Progenitor cell of endocrine pancreas (in vitro differentiated cells): ENCODE measurements around the gene KCNMB2. TPM values are rescaled to one million over a fixed set of nuclear protein-coding genes. Genes with fewer than 3 reads are reported as not detected.

Source experiments
- DNase-seq: peaks from one replicate; pipeline ENCODE4 v3.0.0; 2021; ENCODE audit warnings: low spot score; ENCODE audit not compliant: unreplicated experiment
- H3K27ac Mint-ChIP-seq: 2 replicates; pipeline ENCODE4 v1.8.0; 2021; ENCODE audit warnings: mild to moderate bottlenecking, moderate library complexity, mixed read lengths
- H3K27me3 Mint-ChIP-seq: 2 replicates; pipeline ENCODE4 v1.8.0; 2021; ENCODE audit warnings: mixed read lengths
- H3K36me3 Mint-ChIP-seq: 2 replicates; pipeline ENCODE4 v1.8.0; 2022; ENCODE audit warnings: mixed read lengths; ENCODE audit not compliant: insufficient read depth
- H3K4me1 Mint-ChIP-seq: 2 replicates; pipeline ENCODE4 v1.8.0; 2021; ENCODE audit warnings: low read depth, mixed read lengths
- H3K4me3 Mint-ChIP-seq: 2 replicates; pipeline ENCODE4 v1.8.0; 2021; ENCODE audit warnings: low read depth, mild to moderate bottlenecking, moderate library complexity, mixed read lengths
- H3K9me3 Mint-ChIP-seq: 2 replicates; pipeline ENCODE4 v1.8.0; 2021; ENCODE audit warnings: low read depth, mixed read lengths
- CTCF ChIP-seq: fragments of 200-600 bp; sonication (generic); IDR thresholded peaks from one replicate; pipeline ENCODE4 v1.5.0; 2021; ENCODE audit warnings: antibody characterized with exemption, mild to moderate bottlenecking; ENCODE audit not compliant: unreplicated experiment
- total RNA-seq: library from RNA; stranded (reverse); gene quantifications from 2 replicates; pipeline ENCODE4 v1.2.1, GENCODE V29; 2021

KCNMB2 gene
- total RNA-seq, 1 donor from 2014 or later, result not detected

- no peak overlapping the region for H3K4me3 Mint-ChIP-seq
These were observed 270.4 kb downstream of the KCNMB2 start for GRCh38 chr3:178806651-178807050.

GRCh38 chr3:178807694-178808093 lies 271.5 kb downstream of the KCNMB2 start:
- Mint-ChIP-seq H3K9me3 (no peaks in the 10 kb centered on the region), H3K27ac (no peak overlapping the region), H3K4me1 (no peaks in the 10 kb centered on the region), H3K4me3 (no peak overlapping the region), H3K27me3 (no peaks in the 10 kb centered on the region), H3K36me3 (no peaks in the 10 kb centered on the region)
- no peak for TF ChIP-seq CTCF
- DNase-seq, result no peak

More at GRCh38 chr3:178806651-178807050, 270.4 kb downstream of the KCNMB2 start:
- H3K36me3 Mint-ChIP-seq, result no peaks in the 10 kb centered on the region
- H3K4me1 Mint-ChIP-seq, result no peaks in the 10 kb centered on the region
- H3K9me3 Mint-ChIP-seq, result no peaks in the 10 kb centered on the region
- no peak for TF ChIP-seq CTCF
- H3K27me3 Mint-ChIP-seq, result no peaks in the 10 kb centered on the region
- DNase-seq, result no peak
- H3K27ac Mint-ChIP-seq, result no peak overlapping the region

- DNase-seq, result no peak
- TF ChIP-seq CTCF, result no peak
- Mint-ChIP-seq H3K4me3 (no peak overlapping the region), H3K27me3 (no peaks in the 10 kb centered on the region), H3K36me3 (no peaks in the 10 kb centered on the region), H3K9me3 (no peaks in the 10 kb centered on the region), H3K27ac (no peak overlapping the region), H3K4me1 (no peaks in the 10 kb centered on the region)
These were observed 272.5 kb downstream of the KCNMB2 start for GRCh38 chr3:178808748-178809147.

- no peak overlapping the region for H3K27ac Mint-ChIP-seq
- H3K27me3 Mint-ChIP-seq, result no peaks in the 10 kb centered on the region
- TF ChIP-seq CTCF, result no peak
- H3K9me3 Mint-ChIP-seq, result no peaks in the 10 kb centered on the region
- H3K36me3 Mint-ChIP-seq, result no peaks in the 10 kb centered on the region
- no peak for DNase-seq
- no peak overlapping the region for H3K4me3 Mint-ChIP-seq
- H3K4me1 Mint-ChIP-seq, result peaks cover 7% of the 10 kb centered on the region
These were observed 273.9 kb downstream of the KCNMB2 start for GRCh38 chr3:178810181-178810580.

GRCh38 chr3:178822722-178823121 lies 286.5 kb downstream of the KCNMB2 start:
- no peak overlapping the region for H3K27ac Mint-ChIP-seq
- no peaks in the 10 kb centered on the region for H3K36me3 Mint-ChIP-seq
- H3K9me3 Mint-ChIP-seq, result no peaks in the 10 kb centered on the region
- no peak overlapping the region for H3K4me3 Mint-ChIP-seq
- TF ChIP-seq CTCF, result no peak
- peaks cover 2% of the 10 kb centered on the region for H3K4me1 Mint-ChIP-seq
- no peak for DNase-seq
- H3K27me3 Mint-ChIP-seq, result no peaks in the 10 kb centered on the region
